Measurements from ENCODE around the gene EEFSEC.

- TF ChIP-seq CTCF (IDR thresholded peaks at IDR 0.05) (no peak), TCF7L2 (IDR thresholded peaks at IDR 0.05; ENCODE audit: low read depth, low read length) (no peak)
Measured at GRCh38 chr3:128442070-128442469, 288.8 kb downstream of the EEFSEC start.

Measured in Panc1 (cell line).